SK-N-SH treated with all-trans-retinoic acid at 6 μM for 48 hours (cell line): ENCODE data around the gene PRDM8.

Experiments
- ATAC-seq: fragments of 200-7000 bp; cut with Tn5 transposase; 3 replicates; pipeline ENCODE4 v1.9.1; 2020; ENCODE audit warnings: mild to moderate bottlenecking, moderate library complexity
- ARNTL ChIP-seq: fragments of 450-650 bp; formaldehyde crosslinking; IDR thresholded peaks from 2 replicates; pipeline ENCODE4 v1.5.0; 2020; ENCODE audit warnings: low read depth, mild to moderate bottlenecking, moderate library complexity, borderline replicate concordance
- BACH2 ChIP-seq: fragments of 250-450 bp; sonication (Bioruptor Pico); IDR thresholded peaks from 2 replicates; pipeline ENCODE4 v1.9.0; 2021; ENCODE audit warnings: mild to moderate bottlenecking, borderline replicate concordance
- CREB5 ChIP-seq: fragments of 250-450 bp; sonication (Bioruptor Pico); IDR thresholded peaks from 2 replicates; pipeline ENCODE4 v1.5.1; 2020; ENCODE audit warnings: low read depth, mild to moderate bottlenecking, moderate library complexity
- CSDC2 ChIP-seq: fragments of 250-450 bp; sonication (Bioruptor Pico); IDR thresholded peaks from 2 replicates; pipeline ENCODE4 v1.5.0; 2020; ENCODE audit warnings: mild to moderate bottlenecking, moderate library complexity
- CSRNP3 ChIP-seq: fragments of 250-450 bp; sonication (Bioruptor Pico); IDR thresholded peaks from 2 replicates; pipeline ENCODE4 v1.5.1; 2021; ENCODE audit warnings: mild to moderate bottlenecking, moderate library complexity
- ESRRG ChIP-seq: fragments of 250-450 bp; sonication (Bioruptor Pico); IDR thresholded peaks from 2 replicates; pipeline ENCODE4 v1.6.1; 2021; ENCODE audit warnings: mild to moderate bottlenecking
- GLIS3 ChIP-seq: fragments of 250-450 bp; sonication (Bioruptor Pico); IDR thresholded peaks from 2 replicates; pipeline ENCODE4 v1.5.0; 2020; ENCODE audit warnings: mild to moderate bottlenecking, moderate library complexity
- ISL1 ChIP-seq: fragments of 250-450 bp; sonication (Bioruptor Pico); IDR thresholded peaks from 2 replicates; pipeline ENCODE4 v2.1.2; 2022; ENCODE audit warnings: mild to moderate bottlenecking, moderate library complexity
- OSR1 ChIP-seq: fragments of 250-450 bp; sonication (Bioruptor Pico); IDR thresholded peaks from 2 replicates; pipeline ENCODE4 v1.8.0; 2022; ENCODE audit warnings: moderate library complexity, mild to moderate bottlenecking, inconsistent platforms
- PATZ1 ChIP-seq: fragments of 250-450 bp; sonication (Bioruptor Pico); IDR thresholded peaks from 2 replicates; pipeline ENCODE4 v1.8.0; 2020; ENCODE audit warnings: mild to moderate bottlenecking, moderate library complexity, borderline replicate concordance
- POU6F1 ChIP-seq: fragments of 250-450 bp; sonication (Bioruptor Pico); IDR thresholded peaks from 2 replicates; pipeline ENCODE4 v1.8.0; 2021; ENCODE audit warnings: low read depth, mild to moderate bottlenecking, moderate library complexity, borderline replicate concordance
- PPARA ChIP-seq: fragments of 250-450 bp; sonication (Bioruptor Pico); IDR thresholded peaks from 2 replicates; pipeline ENCODE4 v1.5.0; 2020; ENCODE audit warnings: mild to moderate bottlenecking, borderline replicate concordance
- RARB ChIP-seq: fragments of 250-450 bp; sonication (Bioruptor Pico); IDR thresholded peaks from 2 replicates; pipeline ENCODE4 v1.8.0; 2021; ENCODE audit warnings: mild to moderate bottlenecking, moderate library complexity
- SNAI2 ChIP-seq: fragments of 250-450 bp; sonication (Bioruptor Pico); IDR thresholded peaks from 2 replicates; pipeline ENCODE4 v1.5.0; 2020; ENCODE audit warnings: mild to moderate bottlenecking, moderate library complexity
- TCF4 ChIP-seq: fragments of 250-450 bp; sonication (Bioruptor Pico); IDR thresholded peaks from 2 replicates; pipeline ENCODE4 v1.8.0; 2021; ENCODE audit warnings: mild to moderate bottlenecking, moderate library complexity, borderline replicate concordance
- TOX ChIP-seq: fragments of 250-450 bp; sonication (Bioruptor Pico); IDR thresholded peaks from 2 replicates; pipeline ENCODE4 v1.8.0; 2021; ENCODE audit warnings: mild to moderate bottlenecking, moderate library complexity, borderline replicate concordance
- TSHZ2 ChIP-seq: fragments of 250-450 bp; sonication (Bioruptor Pico); IDR thresholded peaks from 2 replicates; pipeline ENCODE4 v1.5.0; 2020; ENCODE audit warnings: mild to moderate bottlenecking, moderate library complexity
- ZC3H10 ChIP-seq: fragments of 250-450 bp; sonication (Bioruptor Pico); IDR thresholded peaks from 2 replicates; pipeline ENCODE4 v1.5.1; 2021; ENCODE audit warnings: mild to moderate bottlenecking, moderate library complexity
- ZFP3 ChIP-seq: fragments of 250-450 bp; sonication (Bioruptor Pico); IDR thresholded peaks from 2 replicates; pipeline ENCODE4 v1.5.0; 2020; ENCODE audit warnings: mild to moderate bottlenecking, moderate library complexity
- ZNF565 ChIP-seq: fragments of 450-650 bp; formaldehyde crosslinking; conservative IDR thresholded peaks from 2 replicates; pipeline ENCODE4 v1.5.0; 2020; ENCODE audit warnings: low read depth, mild to moderate bottlenecking, moderate library complexity
- ZNF70 ChIP-seq: fragments of 450-650 bp; formaldehyde crosslinking; IDR thresholded peaks from 2 replicates; pipeline ENCODE4 v1.5.0; 2020; ENCODE audit warnings: mild to moderate bottlenecking, moderate library complexity
- ZNF8 ChIP-seq: fragments of 450-650 bp; formaldehyde crosslinking; IDR thresholded peaks from 2 replicates; pipeline ENCODE4 v1.5.0; 2020; ENCODE audit warnings: mild to moderate bottlenecking, moderate library complexity

PRDM8 gene

GRCh38 chr4:80228460-80228859, 31.2 kb downstream of the PRDM8 start:
- no peak for TF ChIP-seq SNAI2 (CRISPR knock-in tag)
- no peak for TF ChIP-seq TOX (CRISPR knock-in tag)

GRCh38 chr4:80229128-80229527, 31.8 kb downstream of the PRDM8 start:
- TF ChIP-seq ZFP3 (no peak), ZNF8 (CRISPR knock-in tag) (no peak), TSHZ2 (CRISPR knock-in tag) (no peak), CSDC2 (CRISPR knock-in tag) (no peak), PPARA (CRISPR knock-in tag) (no peak), POU6F1 (CRISPR knock-in tag) (no peak), ARNTL (CRISPR knock-in tag) (no peak), PATZ1 (no peak), OSR1 (CRISPR knock-in tag) (no peak), RARB (CRISPR knock-in tag) (no peak), ZC3H10 (no peak), ZNF70 (CRISPR knock-in tag) (no peak), TCF4 (CRISPR knock-in tag) (no peak), CREB5 (CRISPR knock-in tag) (no peak), SNAI2 (CRISPR knock-in tag) (no peak), BACH2 (CRISPR knock-in tag) (no peak), GLIS3 (CRISPR knock-in tag) (no peak), ISL1 (CRISPR knock-in tag) (no peak), ESRRG (no peak), ZNF565 (CRISPR knock-in tag) (no peak)
- no peak for ATAC-seq

More at GRCh38 chr4:80228460-80228859, 31.2 kb downstream of the PRDM8 start:
- ATAC-seq, result no peak

- no peak for ATAC-seq
- TF ChIP-seq PPARA (CRISPR knock-in tag), result no peak
- TF ChIP-seq ZC3H10, result no peak
- TF ChIP-seq CREB5 (CRISPR knock-in tag), result no peak
- no peak for TF ChIP-seq CSDC2 (CRISPR knock-in tag)
- TF ChIP-seq PATZ1, result no peak
- no peak for TF ChIP-seq TCF4 (CRISPR knock-in tag)
- TF ChIP-seq POU6F1 (CRISPR knock-in tag), result no peak
- TF ChIP-seq BACH2 (CRISPR knock-in tag), result no peak
- TF ChIP-seq RARB (CRISPR knock-in tag), result no peak
- no peak for TF ChIP-seq ZNF70 (CRISPR knock-in tag)
- no peak for TF ChIP-seq CSRNP3 (CRISPR knock-in tag)
- TF ChIP-seq ESRRG, result no peak
Observed at GRCh38 chr4:80229590-80229989, 32.3 kb downstream of the PRDM8 start.
